Smooth muscle cell (in vitro differentiated cells): ENCODE results near the gene SEMA4C. TPM values are rescaled to one million over a fixed set of nuclear protein-coding genes. Genes with fewer than 3 reads are reported as not detected.

ENCODE experiments used
- DNase-seq: peaks from one replicate; lab custom pipeline; 2025; ENCODE audit not compliant: unreplicated experiment; lab: John Stamatoyannopoulos, UW
- H2AFZ ChIP-seq: fragments of 200-600 bp; sonication (generic); 2 replicates; pipeline ENCODE4 v1.6.0; 2016; ENCODE audit warnings: antibody characterized with exemption, low read depth, mild to moderate bottlenecking
- H3F3A ChIP-seq: fragments of 200-600 bp; sonication (generic); 2 replicates; pipeline ENCODE4 v1.6.0; 2017; ENCODE audit warnings: antibody characterized with exemption, low read depth
- H3K27ac ChIP-seq: fragments of 200-600 bp; sonication (generic); 2 replicates; pipeline ENCODE4 v1.5.1; 2016; ENCODE audit warnings: low read depth, mild to moderate bottlenecking
- H3K27me3 ChIP-seq: fragments of 200-600 bp; sonication (generic); 2 replicates; pipeline ENCODE4 v1.6.1; 2016; ENCODE audit warnings: low read depth, mild to moderate bottlenecking
- H3K36me3 ChIP-seq: fragments of 200-600 bp; sonication (generic); 2 replicates; pipeline ENCODE4 v1.5.1; 2016; ENCODE audit warnings: low read depth
- H3K4me1 ChIP-seq: fragments of 200-600 bp; sonication (generic); 2 replicates; pipeline ENCODE4 v1.5.1; 2016; ENCODE audit warnings: low read depth
- H3K4me2 ChIP-seq: fragments of 200-600 bp; sonication (generic); 2 replicates; pipeline ENCODE4 v1.6.0; 2016; ENCODE audit warnings: mild to moderate bottlenecking
- H3K4me3 ChIP-seq: fragments of 200-600 bp; sonication (generic); 2 replicates; pipeline ENCODE4 v1.5.1; 2016; ENCODE audit warnings: mild to moderate bottlenecking
- H3K79me2 ChIP-seq: fragments of 200-600 bp; sonication (generic); 2 replicates; pipeline ENCODE4 v1.6.0; 2016; ENCODE audit warnings: low read depth, mild to moderate bottlenecking
- H3K9ac ChIP-seq: fragments of 200-600 bp; sonication (generic); 2 replicates; pipeline ENCODE4 v1.6.0; 2016; ENCODE audit warnings: low read depth
- H3K9me3 ChIP-seq: fragments of 200-600 bp; sonication (generic); replicated peaks from 2 replicates; pipeline ENCODE4 v1.5.1; 2016; ENCODE audit warnings: low read depth
- H4K20me1 ChIP-seq: fragments of 200-600 bp; sonication (generic); 2 replicates; pipeline ENCODE4 v1.6.0; 2016; ENCODE audit warnings: low read depth
- WGBS: methylation state at CpG from one replicate; pipeline ENCODE4 v1.1.7; 2016; ENCODE audit warnings: low lambda C conversion rate; 5-methylcytosine and 5-hydroxymethylcytosine counted together
- polyA plus RNA-seq: library from polyadenylated mRNA; unstranded; fragments of >200 nt; fragmentation: Nextera tagmentation; extraction: Ambion mirVana; gene quantifications from 2 replicates; pipeline ENCODE4 v1.2.1, GENCODE V29; 2016
- total RNA-seq: library from RNA; depleted of rRNA; stranded (reverse); fragments of >200 nt; gene quantifications from 2 replicates; pipeline ENCODE4 v1.2.3, GENCODE V29; 2014
- TF ChIP-seq, protein P1 (sequence below): fragments of 200-600 bp; sonication (generic); IDR thresholded peaks from 2 replicates; pipeline ENCODE4 v1.5.1; 2017; ENCODE audit warnings: borderline replicate concordance, mild to moderate bottlenecking, antibody characterized with exemption; ENCODE audit not compliant: insufficient read depth, poor library complexity, severe bottlenecking

SEMA4C gene
- total and polyA plus RNA-seq, 2 experiments from 2014 or later, result 40.7 to 41.0 TPM

DNA sequence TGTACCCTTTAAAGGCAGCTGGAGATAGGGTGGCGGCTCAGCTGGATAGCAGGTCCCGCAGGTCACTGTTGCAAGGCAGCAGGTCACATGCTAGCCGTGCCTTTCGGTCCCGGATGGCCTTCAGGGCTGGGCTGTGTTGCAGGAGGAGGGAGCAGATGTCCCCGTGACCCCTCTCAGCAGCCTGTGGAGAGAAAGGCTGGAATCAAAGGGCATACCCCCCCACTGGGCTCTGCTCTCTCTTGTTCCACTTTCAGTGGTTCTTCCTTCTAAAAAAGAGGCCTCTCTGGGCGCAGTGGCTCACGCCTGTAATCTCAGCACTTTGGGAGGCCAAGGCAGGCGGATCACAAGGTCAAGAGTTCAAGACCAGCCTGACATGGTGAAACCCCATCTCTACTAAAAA lies 21.6 kb downstream of the SEMA4C start:
- H3K9me3 ChIP-seq, result no peaks in the 10 kb centered on the region
- no peak overlapping the region for H3K9ac ChIP-seq
- H4K20me1 ChIP-seq, result no peaks in the 10 kb centered on the region
- H3K36me3 ChIP-seq, result no peaks in the 10 kb centered on the region
- no peak overlapping the region for H3K4me2 ChIP-seq
- H3F3A ChIP-seq, result no peaks in the 10 kb centered on the region
- H3K79me2 ChIP-seq, result no peaks in the 10 kb centered on the region
- no peak for DNase-seq
- no peaks in the 10 kb centered on the region for H3K4me1 ChIP-seq
- H3K27me3 ChIP-seq, result no peaks in the 10 kb centered on the region
- no peak overlapping the region for H2AFZ ChIP-seq
- no peak overlapping the region for H3K27ac ChIP-seq
- TF ChIP-seq, protein P1, sequence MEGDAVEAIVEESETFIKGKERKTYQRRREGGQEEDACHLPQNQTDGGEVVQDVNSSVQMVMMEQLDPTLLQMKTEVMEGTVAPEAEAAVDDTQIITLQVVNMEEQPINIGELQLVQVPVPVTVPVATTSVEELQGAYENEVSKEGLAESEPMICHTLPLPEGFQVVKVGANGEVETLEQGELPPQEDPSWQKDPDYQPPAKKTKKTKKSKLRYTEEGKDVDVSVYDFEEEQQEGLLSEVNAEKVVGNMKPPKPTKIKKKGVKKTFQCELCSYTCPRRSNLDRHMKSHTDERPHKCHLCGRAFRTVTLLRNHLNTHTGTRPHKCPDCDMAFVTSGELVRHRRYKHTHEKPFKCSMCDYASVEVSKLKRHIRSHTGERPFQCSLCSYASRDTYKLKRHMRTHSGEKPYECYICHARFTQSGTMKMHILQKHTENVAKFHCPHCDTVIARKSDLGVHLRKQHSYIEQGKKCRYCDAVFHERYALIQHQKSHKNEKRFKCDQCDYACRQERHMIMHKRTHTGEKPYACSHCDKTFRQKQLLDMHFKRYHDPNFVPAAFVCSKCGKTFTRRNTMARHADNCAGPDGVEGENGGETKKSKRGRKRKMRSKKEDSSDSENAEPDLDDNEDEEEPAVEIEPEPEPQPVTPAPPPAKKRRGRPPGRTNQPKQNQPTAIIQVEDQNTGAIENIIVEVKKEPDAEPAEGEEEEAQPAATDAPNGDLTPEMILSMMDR, result no peak
- WGBS, result 92% methylated on average over 9 of the region's 9 CpGs
- H3K4me3 ChIP-seq, result no peak overlapping the region

DNA sequence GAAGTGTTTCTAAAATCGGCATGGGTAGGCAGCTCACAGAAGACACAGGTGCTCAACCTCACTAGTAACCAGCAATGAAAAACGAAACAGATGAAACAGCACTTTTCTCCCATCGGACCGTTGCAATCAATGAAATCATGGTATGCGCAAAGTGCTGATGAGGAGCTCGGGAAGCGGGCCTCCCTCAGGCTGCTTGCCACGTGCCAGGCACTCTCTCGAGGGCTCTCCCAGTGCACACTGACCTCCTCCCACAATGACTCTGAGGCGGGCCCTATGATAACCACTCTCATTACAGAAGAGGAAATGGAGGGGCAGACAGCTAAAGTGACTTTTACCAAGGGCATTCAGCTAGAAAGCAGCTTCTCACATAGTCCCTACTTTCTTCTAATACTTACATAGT lies 22.3 kb downstream of the SEMA4C start:
- H3K4me3 ChIP-seq, result no peak overlapping the region
- no peaks in the 10 kb centered on the region for H3K36me3 ChIP-seq
- no peaks in the 10 kb centered on the region for H3K27me3 ChIP-seq
- H3K9me3 ChIP-seq, result no peaks in the 10 kb centered on the region
- H4K20me1 ChIP-seq, result no peaks in the 10 kb centered on the region
- no peak overlapping the region for H3K9ac ChIP-seq
- TF ChIP-seq, protein P1, result no peak
- H3K4me2 ChIP-seq, result no peak overlapping the region
- 89% methylated on average over 10 of the region's 10 CpGs for WGBS
- no peak overlapping the region for H3K27ac ChIP-seq
- H2AFZ ChIP-seq, result no peak overlapping the region
- H3K79me2 ChIP-seq, result no peaks in the 10 kb centered on the region
- no peak for DNase-seq
- H3K4me1 ChIP-seq, result no peaks in the 10 kb centered on the region
- no peaks in the 10 kb centered on the region for H3F3A ChIP-seq

DNA sequence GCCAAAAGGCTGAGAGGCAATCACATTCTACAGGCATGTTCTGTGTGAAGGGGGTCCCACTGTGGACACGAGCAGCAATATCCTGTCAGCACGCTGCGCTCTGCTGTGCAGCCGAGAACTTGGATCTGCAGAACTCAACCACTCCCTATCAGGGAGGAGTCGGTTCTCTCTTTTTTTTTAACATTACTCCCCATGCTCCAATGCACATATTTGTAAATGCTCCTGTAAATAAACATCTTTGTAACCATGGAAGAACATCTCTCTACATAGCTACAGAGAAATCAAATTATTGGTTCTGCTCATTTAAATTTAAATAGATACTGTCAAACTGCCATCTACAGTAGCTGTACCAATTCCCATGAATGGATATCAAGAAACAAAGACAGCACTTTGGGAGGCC lies 23.1 kb downstream of the SEMA4C start:
- no peaks in the 10 kb centered on the region for H3K79me2 ChIP-seq
- no peak overlapping the region for H3K4me2 ChIP-seq
- no peaks in the 10 kb centered on the region for H3K27me3 ChIP-seq
- H3K36me3 ChIP-seq, result no peaks in the 10 kb centered on the region
- no peak overlapping the region for H3K4me3 ChIP-seq
- no peak for DNase-seq
- 98% methylated on average over 5 of the region's 5 CpGs for WGBS
- no peaks in the 10 kb centered on the region for H3F3A ChIP-seq
- H3K9ac ChIP-seq, result no peak overlapping the region
- no peaks in the 10 kb centered on the region for H3K4me1 ChIP-seq
- no peak overlapping the region for H3K27ac ChIP-seq
- H2AFZ ChIP-seq, result no peak overlapping the region
- no peaks in the 10 kb centered on the region for H3K9me3 ChIP-seq
- H4K20me1 ChIP-seq, result no peaks in the 10 kb centered on the region
- TF ChIP-seq, protein P1, result no peak

DNA sequence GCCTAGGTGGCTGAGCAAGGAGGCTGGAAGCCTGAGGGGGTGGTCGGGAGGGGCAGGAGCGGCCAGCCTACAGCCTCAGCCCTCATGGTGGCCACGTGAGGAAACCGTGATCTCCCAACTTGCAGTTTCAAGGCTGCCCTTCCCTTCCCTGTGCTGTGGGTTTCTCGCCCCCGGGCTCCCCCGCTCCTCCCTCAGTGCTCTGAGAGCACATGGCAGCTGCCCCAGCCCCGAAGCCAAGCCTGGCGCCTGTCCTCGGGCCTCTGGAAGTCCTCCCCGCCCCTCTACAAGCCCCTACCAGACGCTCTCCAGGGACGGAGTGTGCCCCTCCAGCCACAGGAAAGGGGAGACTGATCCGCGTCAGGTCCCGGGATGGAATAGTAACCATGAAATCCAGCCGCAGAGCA lies 25.5 kb downstream of the SEMA4C start:
- no peaks in the 10 kb centered on the region for H3K36me3 ChIP-seq
- H4K20me1 ChIP-seq, result no peaks in the 10 kb centered on the region
- no peak overlapping the region for H3K27ac ChIP-seq
- H3K27me3 ChIP-seq, result no peaks in the 10 kb centered on the region
- H3K4me1 ChIP-seq, result no peaks in the 10 kb centered on the region
- no peaks in the 10 kb centered on the region for H3K9me3 ChIP-seq
- H3K4me2 ChIP-seq, result no peak overlapping the region
- H3K4me3 ChIP-seq, result no peak overlapping the region
- no peaks in the 10 kb centered on the region for H3K79me2 ChIP-seq
- H3K9ac ChIP-seq, result no peak overlapping the region
- H2AFZ ChIP-seq, result no peak overlapping the region
- DNase-seq, result no peak
- 85% methylated on average over 14 of the region's 17 CpGs for WGBS
- H3F3A ChIP-seq, result no peaks in the 10 kb centered on the region
- TF ChIP-seq, protein P1, result no peak
